ENCODE measurements around the gene ACTG2.

Gene ACTG2

DNA sequence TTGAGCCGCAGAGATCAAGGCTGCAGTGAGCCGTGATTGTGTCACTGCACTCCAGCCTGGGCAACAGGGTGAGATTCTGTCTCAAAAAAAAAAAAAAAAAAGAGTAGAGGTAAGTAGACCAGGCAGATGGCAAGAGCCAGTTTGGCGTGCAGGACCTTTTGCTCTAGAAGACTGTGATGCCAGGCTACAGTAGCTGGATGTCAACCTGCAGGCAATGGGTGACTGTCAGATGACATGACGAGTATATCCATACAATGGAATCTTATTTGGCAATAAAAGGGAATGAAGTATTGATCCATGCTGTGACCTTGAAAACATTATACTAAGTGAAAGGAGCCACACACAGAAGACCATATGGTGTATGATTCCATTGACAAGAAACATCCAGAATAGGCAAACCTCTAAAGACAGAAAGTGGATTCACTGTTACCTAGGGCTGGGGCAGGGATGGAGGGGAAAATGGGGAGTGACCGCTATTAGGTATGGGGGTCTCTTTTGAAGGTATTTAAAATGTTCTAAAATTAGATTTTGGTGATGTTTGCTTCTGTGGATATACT lies 22.7 kb downstream of the ACTG2 start:
- no peak for DNase-seq

DNA sequence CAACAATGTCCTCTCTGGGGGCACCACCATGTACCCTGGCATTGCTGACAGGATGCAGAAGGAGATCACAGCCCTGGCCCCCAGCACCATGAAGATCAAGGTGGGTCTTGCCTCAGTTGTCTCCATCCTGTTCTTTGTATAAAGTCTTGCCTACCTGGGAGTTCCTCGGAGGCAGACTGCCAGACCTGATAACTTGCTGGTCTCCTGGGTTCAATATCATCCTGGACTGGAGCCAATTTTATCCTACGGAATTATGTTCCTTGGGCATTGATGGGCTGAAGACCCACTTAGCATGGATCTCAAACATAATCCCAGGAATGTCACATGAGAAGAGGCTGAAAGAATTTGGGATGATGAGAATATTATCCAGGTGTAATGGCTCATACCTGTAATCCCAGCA lies 23.9 kb downstream of the ACTG2 start:
- DNase-seq = no peak

DNA sequence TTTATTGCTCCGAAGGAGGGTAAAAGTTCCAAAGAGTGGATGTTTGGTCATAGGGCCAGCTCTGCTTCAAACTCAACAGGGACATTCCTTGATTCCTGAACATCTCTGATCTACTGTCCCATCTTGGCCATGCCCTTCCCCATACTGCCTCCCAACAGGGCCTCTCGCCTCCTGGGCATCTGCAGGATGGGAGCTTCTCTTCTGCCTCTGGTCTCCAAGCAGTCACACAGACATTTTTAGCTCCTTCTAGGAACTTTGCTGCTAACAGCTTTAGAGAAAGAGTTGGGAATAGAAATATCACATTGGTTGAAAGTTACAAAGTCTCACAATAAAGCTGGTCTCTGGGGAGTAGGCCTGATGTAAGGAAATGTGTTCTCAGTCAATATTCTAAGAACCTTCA lies 24.5 kb downstream of the ACTG2 start:
- DNase-seq = no peak

GRCh38 chr2:73917696-73918207 lies 24.9 kb downstream of the ACTG2 start:
- DNase-seq = no peak

DNA sequence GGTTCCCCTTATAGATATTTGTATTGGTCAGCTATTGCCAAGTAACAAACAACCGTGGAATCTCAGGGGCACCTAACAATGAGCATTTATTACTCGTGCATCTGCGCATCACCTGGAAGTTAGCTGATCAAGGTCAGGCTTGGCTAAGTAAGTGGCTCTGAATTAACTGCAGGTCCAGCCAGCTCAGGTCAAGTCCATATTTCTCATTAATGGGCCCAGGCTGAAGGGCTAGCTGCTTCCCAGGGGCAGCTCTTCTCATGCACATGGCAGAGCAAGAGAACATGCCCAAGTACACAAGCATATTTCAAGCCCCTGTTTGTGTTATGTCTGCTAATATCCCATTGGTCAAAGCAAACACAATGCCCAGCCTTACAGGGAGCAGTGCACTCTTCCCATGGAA lies 26.0 kb downstream of the ACTG2 start:
- DNase-seq = no peak

DNA sequence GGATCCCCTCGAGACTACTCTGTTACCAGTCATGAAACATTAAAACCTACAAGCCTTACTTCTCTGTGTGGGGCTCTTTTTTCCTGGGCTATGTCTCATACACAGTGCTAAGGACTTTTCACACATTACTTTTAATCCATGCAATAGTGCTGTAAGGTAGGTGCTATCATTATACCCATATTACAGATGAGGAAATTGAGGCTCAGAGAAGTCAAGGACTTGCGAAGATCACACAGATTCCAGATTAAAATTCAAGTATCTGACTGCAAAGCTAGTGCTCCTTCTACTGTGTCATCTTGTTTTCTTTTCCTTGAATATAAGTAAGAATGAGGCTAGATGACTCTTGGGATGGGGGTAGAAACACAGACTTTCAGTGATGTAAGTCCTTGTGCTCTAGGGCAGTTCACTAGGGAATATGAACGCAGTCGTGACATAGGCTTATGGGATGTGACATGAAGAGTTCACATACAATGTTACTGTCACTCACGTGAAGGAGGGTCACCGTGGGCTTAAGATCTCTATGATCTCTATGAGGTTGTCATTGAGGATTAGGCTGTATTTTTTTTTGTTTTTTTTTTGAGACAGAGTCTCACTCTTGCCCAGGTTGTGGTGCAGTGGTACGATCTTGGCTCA lies 26.9 kb downstream of the ACTG2 start:
- DNase-seq = no peak

GRCh38 chr2:73920577-73921545 lies 28.1 kb downstream of the ACTG2 start:
- DNase-seq = peak; percentile 16

DNA sequence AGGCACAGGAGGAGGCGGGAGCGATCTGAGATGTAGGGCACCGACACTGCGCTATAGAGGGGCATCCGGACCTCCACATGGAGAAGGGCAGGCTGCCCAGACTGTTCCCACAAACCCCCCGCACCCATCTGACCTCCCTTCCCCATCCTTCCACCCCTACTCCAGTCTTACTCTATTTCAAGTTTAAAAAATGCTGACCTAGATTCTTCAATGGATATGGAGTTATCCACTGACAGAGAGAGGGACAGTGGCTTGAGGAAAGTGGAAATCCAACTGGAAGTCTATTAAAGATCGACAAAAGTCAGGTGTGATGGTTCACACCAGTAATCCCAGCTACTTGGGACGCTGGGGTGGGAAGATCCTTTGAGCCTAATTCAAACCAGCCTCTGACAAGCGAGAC lies 28.8 kb downstream of the ACTG2 start:
- no peak for DNase-seq

- DNase-seq = no peak
Measured at GRCh38 chr2:73922681-73923080, 29.9 kb downstream of the ACTG2 start.

- no peak for DNase-seq
Measured at GRCh38 chr2:73925033-73925704, 32.4 kb downstream of the ACTG2 start.

- no peak for DNase-seq
Measured at GRCh38 chr2:73925853-73926492, 33.2 kb downstream of the ACTG2 start.

DNA sequence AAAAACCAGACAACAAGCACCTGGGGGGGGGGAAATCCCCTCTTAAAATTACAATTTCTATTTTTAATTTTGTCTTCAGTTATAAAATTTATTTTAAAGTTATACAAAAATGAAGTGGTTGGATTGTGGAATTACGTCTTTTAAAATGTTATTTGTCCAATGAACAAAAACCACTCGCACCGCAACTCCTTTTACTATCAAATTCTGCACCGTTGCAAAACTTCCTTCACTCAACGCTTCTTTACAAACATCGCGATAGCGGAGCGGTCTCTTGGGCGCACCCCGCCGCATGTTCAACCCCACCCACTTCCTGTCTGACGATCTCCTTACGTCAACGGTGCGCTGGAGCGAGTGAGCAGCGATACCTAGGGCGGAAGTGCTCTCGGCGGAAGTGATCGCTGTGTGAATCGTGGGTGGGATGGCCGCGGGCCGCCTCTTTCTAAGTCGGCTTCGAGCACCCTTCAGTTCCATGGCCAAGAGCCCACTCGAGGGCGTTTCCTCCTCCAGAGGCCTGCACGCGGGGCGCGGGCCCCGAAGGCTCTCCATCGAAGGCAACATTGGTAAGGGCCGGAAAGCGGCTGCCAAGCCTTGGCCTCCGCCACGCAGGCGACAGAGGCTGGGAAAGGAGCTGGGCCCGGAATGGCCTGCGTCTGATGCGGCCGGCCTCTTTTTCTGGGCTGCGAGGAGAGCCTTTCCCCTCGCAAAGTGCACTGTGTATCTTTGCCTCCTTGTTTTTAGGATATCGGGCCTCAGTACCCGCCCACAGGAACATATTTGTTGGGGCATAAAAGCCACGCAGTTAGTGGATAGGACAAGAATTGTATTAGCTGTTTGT lies 33.9 kb downstream of the ACTG2 start, which contains the start of gene DGUOK:
DGUOK (plus strand) TSS at position 388 of the 835 bp plus-strand sequence; CDS start at position 419, 31 bp downstream.
- DNase-seq = peak; percentile 96

DNA sequence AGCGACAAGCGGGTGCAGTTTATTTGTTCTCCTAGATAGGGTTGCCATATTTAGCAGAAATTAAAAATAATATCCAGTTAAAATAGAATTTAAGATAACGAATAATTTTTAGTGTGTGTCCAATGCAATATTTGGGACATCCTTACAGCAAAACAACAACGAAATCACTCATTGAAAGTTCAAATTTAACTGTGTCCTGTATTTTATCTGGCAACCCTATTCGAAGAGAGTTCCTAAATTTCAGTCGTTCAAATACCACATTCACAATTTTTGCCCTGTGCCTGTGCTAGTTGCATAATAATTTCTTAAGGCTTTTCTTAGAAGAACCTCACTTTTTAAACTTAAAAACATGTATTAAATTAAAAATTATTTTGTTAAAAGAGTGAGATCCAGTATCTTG lies 34.5 kb downstream of the ACTG2 start:
- DNase-seq = no peak

- no peak for DNase-seq
Measured at GRCh38 chr2:73928963-73929347, 36.1 kb downstream of the ACTG2 start.

- DNase-seq = no peak
Measured at GRCh38 chr2:73930386-73930785, 37.6 kb downstream of the ACTG2 start.

- peak; percentile 28 for DNase-seq
Measured at GRCh38 chr2:73931531-73932500, 39.0 kb downstream of the ACTG2 start.

DNA sequence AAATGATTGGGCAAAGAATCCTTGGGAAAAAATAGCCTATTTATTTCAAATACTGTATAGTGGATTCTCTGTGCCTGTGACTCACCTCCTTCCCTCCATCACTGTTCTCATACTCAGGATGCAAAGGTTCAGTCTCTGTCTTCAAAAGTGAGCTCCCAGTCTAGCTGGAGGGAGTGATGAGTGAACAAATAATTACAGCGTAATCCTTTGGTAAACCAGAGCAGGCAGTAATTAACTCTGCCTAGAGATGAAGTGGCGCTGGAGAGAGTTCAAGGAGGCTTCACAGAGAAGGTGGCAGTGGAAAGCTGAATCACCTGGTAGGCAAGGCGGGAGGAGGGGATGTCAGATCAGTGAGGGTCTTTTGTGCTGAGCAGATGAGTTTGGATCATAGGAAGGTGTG lies 40.4 kb downstream of the ACTG2 start:
- DNase-seq = no peak

DNA sequence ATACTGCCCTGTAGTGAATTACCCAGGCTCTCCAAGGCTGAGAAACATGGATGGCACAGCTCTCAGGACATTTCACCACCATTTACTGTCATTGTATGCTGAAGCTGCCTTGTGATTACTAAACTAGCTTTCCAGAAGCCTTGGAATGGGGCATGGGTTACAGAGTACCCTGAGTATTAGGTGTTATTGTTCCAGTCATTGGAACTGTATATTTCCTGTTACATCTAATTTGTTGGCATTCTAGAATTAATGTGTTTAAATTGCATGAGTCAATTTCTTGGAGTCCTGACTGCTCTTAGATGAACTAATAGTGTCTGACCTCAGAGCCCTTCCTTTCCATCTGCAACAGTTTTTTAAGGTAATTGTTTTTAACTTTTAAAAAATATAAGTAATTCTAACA lies 42.8 kb downstream of the ACTG2 start:
- no peak for DNase-seq

DNA sequence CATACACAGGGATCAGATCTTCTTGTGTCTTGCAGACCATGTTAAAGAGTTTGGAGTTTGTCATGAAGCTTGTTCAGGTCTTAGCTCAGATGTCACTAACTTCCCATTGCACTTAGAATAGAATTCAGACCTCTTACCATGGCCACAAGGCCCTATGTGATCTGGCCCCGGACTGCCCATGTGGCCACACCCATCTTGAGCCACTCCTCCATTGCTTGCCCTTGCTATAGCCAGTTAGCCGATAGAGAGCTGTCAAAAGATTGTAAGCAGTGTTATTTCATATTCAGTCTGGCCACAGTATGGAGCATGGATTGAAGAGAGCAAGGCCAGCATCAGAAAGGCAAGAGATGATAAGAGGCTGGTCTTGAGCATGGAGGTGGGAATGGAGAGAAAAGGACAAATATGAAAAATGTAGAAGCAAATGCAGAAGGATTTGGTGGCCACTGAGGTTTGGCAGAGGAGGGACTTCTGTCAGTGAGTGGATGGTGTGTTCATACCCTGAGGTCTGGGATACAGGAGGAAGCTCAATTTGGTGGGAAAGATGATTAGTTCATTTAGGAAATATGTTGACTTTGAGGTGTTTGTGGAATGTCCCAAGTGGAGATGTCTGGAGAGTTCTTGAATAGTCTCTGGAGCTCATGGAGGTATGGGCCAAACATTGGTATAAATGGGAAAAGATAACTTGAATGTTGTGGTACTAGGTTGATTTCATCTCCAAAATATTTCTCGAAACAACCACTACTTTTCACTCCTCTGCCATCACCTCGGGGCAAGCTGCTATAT lies 44.5 kb downstream of the ACTG2 start:
- DNase-seq = no peak

DNA sequence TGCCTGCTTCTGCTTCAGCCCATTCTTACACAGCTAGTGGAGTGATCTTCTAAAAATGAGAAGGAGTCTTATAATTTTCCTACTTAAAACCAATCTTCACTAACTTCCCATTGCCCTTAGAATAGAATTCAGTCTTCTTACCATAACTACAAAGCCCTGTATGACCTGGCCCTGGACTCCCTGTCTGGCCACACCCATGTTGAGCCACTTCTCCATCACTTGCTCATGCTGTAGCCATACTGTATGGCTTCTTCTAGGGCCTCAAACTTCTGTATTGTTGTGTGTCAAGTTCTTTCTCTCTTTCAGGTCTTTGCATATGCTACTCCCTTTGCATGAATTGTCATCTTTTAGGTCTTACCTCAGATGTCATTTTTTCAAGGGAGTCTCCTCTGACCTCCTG lies 45.1 kb downstream of the ACTG2 start:
- DNase-seq = no peak

All from activated gamma-delta T cell treated with Interleukin-2 at 50 U/mL for 16 hours (primary cell).